ENCODE data around the gene MRGPRF. TPM values are rescaled to one million over a fixed set of nuclear protein-coding genes. Genes with fewer than 3 reads are reported as not detected.
"Not testable (repeated sequence)": the region's sequence is repeated elsewhere in the genome, so short reads cannot be mapped to it uniquely, and the experiment has no call there.

Gene MRGPRF
- total RNA-seq, 1 donor from 2014 or later: not detected

DNA sequence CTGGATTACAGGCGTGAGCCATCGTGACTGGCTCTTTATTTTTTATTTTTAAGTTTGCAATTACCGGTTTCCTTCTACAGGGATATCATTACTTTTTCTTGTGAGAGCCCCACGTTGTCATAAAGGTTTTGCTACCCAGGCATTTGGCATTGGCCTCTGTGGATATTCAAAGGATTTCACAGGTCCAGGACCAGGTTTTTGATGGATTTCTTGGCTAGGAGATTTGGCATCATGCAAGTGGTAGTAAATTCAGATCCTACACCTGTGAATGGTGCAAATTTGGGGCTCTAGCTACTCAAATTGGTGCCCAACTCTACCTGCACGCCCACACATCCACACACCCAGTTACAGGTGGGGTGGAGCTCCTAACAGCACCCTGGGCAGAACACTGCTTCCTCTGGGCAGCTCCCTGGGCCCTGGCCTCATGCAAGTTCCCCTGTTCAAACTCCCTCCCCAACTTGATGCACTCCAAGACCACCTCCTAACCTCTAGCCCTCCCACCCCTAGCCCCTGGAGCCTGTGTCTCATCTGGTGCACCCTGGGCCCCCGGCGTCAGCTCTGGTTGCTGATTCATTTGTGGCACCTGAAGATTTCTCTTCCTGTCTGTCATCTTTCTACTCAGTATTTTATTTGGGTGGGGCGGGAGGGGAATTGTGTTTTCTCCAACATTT, 23.0 kb downstream of the MRGPRF start:
- DNase-seq (ENCODE audit: low read depth, low spot score): no peak

DNA sequence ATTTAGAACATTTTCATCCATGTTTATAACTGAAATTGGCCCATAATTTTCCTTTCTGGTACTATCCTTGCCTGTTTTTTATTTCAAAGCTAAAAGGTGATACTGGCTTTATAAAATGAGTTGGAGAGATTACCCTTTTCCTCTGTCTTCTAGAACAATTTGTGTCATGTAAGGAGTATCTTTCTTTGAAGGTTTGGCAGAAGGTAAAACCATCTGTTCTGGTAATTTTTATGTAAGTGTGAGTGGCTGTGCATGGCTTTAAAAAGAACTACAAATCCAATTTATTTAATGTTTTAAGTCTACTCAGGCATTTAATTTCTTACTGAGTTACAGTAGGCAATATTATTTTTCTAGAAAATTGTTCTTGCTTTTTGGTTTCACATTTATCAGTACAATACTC, 24.6 kb downstream of the MRGPRF start:
- DNase-seq (ENCODE audit: low read depth, low spot score): no peak

DNA sequence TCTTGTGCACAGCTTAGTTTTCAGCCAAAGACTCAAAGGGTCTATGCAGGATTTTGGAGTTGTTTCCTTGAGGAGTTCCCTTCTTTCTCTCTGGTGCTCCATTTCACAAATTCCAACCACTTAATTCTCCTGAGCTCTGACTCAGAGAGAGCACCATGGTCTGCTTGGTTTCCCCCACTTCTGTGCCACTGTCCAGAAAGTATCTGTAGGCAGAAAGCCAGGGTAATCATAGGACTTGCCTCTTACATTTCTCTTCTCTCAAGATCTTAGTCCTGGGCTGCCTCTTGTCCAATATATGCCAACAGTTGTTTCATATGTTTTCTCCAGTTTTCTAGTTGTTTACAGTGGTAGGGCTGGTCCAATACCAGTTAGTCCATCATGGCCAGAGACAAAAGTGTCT, 25.8 kb downstream of the MRGPRF start:
- DNase-seq (ENCODE audit: low read depth, low spot score): no peak

DNA sequence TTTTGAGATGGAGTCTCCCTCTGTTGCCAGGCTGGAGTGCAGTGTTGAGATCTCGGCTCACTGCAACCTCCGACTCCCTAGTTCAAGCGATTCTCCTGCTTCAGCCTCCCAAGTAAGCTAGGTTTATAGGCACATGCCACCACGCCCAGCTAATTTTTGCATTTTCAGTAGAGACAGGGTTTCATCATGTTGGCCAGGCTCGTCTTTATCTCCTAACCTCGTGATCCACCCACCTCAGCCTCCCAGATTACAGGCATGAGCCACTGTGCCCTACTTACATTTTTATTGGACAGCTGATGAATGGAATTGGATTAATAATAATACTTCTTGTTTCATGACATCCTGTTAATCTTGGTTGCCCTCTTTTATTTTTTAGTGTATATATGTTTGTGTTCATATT, 29.2 kb downstream of the MRGPRF start:
- no peak for DNase-seq (ENCODE audit: low read depth, low spot score)

DNA sequence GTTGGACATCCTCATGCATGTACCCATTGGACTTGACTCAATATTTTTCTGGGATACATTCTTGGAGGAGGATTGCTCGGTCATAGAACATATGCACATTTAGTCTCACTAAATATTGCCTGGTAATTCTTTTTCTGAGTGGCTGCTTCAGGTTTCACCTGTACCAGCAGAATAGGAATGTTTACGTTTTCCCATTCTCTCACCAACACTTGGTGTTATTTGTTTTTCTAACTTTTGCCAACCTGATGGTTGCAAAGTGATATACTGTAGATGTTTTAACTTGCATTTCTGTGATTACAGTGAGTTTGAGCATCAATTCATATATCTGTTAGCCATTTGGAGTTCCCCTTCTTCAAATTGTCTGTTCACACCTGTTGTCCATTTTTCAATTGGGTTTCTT, 30.9 kb downstream of the MRGPRF start:
- no peak for DNase-seq (ENCODE audit: low read depth, low spot score)

DNA sequence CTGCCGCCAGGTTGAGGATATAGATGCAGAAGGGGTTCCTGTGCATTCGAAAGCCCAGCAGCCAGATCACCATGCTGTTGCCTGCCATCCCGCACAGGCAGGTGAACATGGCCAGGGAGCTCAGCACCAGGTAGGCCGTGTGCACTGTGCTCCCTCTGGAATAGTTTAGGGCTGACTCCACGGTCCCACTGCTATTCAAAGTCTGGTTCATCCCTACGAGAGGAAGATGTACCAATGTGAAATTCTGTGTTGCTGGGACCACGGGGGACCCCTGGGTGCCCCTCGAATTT, 32.3 kb downstream of the MRGPRF start, which contains the start of gene MRGPRD:
MRGPRD (minus strand) TSS at position 211 of the 290 bp plus-strand sequence; CDS start at position 211, 0 bp downstream.
- no peak for DNase-seq (ENCODE audit: low read depth, low spot score)

DNA sequence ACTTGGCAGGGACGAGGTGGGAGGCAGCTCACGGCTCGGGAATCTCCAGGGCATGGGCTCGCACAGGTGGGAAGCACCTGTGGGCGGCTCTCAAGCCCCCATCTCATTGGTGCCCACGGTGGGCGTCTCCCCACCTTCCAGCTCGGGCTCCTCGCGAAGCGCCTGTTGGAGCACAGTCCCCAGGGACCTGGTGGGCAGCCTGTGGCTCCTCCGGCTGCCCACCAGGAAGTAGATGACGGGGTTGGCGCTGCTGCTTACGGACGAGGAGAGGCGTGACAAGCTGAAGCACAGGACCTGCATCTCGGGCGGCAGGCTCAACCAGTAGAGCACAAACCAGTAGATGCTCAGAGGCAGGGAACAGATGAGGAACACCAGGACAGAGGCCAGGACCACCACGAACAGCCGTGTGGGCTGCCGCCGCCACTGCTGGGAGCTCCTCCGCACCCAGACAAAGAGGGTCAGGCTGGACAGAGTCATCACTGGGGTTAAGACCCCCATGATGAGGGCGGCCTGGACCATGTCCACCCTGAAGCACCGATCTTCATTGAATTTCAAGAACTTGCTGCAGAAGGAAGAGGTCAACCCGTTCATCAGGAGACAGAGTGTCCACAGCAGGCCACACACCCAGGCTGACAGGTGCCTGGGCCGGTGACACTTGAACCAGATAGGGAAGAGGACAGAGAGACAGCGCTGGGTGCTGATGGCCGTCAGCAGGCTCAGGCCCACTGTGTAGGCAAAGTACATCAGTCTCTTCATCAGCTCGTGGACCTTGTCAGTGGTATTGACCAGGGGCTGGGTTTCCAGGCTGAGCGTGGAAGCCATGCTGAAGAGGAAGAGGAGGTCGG, 32.9 kb downstream of the MRGPRF start:
- DNase-seq (ENCODE audit: low read depth, low spot score): no peak

DNA sequence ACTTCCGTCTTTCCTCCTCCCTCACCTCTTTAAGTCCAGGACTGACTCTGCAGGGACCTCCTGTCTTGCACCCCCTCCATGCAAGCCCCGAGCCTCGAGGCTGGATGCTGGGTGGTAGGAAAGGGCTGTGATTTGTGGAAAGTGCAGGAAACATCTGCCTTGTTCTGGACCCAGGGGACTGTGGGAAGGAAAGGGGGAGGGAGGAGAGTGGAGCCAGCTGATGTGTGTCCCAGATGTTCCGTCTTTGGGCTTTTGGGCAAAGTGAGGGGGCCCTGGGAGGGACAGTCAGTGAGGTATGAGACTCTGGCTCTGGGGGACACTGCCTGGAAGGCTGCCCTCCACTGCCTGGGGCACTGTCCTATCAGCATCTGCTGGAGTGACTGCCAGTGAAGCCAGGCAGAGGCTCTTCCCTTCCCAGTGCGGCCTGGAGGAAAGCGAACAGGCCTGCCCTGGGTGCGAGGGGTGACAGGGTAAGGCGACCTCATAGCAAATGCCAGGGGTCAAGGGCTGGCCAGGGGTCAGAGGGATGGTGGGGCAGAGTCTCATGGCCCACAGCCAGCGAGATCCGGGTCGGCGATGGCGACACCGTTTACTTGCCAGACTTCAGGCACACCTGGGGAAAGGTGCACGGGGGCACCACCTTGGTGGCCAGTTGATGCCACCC, 34.0 kb downstream of the MRGPRF start:
- no peak for DNase-seq (ENCODE audit: low read depth, low spot score)

DNA sequence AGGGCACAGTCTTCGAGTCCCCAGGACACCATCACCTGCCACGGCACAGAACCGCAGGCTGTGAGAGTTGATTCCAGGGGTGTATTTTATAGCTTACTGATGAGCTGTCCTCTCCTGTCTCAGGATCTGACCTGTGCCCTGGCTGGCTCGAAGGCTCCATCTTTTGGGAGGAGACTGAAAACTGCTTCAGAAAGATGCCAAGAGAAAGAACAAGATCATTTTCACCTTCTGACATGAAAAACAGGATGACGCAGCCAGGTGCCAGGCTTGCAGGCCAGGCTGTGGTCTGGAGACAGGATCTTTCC, 34.5 kb downstream of the MRGPRF start:
- no peak for DNase-seq (ENCODE audit: low read depth, low spot score)

DNA sequence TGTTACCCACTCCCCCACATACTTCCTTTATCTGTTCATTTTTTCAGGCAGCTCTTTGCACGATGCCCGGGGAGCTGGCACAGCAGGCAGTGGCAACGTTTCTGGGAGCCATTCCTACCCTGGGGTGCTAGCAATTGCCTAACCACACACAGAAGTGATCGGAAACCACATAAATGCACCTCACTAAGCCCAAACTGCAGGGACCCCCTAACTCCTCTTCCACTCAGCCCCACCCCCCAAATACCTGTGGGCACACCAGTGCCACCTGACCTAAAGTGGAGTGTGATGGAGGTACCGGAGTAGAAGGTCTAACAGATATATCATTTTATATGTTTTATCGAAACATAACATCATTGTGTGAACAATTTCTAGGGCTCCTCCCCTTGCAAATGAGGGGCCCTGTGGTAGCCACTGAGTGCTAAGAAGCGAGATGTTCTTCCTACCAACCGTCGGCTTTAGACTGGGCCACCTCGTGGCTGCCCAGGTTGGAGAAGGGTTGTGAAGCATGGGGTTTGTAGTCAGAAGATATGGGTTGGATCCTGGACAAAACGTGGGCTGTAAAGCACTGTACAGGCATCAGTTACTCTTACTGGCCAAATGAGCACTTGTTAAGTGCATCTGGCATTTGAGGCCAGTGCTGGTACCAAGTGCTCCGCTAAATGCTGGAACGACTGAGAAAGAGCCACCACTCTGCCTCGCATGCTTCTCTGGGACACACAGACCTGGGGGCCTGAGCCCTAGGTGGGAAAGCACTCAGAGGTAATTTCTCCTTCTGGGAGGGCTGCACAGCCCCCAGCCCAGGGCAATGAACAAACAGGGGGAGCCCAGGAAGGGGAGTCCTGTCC, 35.0 kb downstream of the MRGPRF start:
- DNase-seq (ENCODE audit: low read depth, low spot score): no peak

DNA sequence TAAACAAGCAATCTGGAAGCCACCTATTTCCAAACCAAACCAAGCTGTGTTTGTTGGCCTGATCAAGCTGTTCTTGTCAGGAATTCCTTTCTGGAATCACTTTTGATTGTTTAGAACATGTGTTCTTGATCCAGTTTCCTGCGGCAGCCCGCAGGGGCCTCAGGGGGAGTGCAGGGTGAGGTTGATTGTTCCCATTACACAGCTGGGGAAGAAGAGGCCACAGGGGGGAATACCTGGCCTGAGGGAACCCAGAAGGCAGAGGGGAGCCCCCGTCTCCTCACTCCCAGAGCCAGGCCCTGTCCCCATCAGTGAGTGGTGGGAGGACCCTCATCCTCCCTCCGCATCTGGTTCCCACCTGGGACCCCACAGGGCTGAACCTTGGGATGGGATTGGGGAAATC, 36.5 kb downstream of the MRGPRF start:
- no peak for DNase-seq (ENCODE audit: low read depth, low spot score)

DNA sequence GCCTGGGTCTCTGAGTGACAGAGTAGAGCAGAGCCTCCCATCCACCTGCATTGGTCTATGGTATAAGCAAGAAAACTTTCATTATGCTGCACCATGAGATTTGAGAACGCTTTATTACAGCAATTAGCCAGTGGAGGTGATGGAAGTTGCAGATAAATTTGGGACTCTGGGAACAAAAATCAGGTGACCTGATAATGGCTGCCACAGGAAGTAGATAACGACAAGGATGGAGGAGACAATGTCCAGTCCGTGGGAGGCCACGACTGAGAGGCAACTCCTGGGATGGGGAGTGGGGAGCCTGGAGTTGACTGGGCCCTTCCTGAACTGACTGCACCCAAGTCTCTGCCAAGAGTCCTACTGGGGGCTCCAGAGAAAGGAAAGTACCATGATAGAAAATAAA, 37.0 kb downstream of the MRGPRF start:
- no peak for DNase-seq (ENCODE audit: low read depth, low spot score)

DNA sequence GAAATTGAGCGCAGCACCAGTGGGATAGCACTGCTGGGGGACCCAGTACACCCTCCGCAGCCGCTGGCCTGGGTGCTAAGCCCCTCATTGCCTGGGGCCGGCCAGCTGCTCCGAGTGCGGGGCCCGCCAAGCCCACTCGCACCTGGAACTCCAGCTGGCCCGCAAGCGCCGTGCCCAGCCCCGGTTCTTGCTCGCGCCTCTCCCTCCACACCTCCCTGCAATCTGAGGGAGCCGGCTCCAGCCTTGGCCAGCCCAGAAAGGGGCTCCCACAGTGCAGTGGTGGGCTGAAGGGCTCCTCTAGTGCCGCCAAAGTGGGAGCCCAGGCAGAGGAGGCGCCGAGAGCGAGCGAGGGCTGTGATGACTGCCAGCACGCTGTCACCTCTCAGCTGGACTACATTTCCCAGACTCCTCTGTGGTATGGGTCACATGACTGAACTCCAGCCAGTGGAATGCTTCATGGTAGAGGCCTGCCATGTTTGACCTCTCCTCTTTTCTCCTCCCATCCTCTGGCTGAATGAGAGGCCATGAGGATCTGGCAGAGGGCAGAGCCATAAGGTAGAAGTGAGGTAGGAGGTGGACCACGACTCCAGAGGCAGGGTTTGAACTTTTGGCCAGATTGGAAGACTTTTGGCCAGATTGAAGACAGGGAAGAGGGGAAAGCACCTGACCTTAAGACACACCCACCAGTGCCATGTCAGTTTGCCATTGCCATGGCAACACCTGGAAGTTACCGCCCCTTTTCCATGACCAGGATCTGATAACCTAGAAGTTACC, 38.4 kb downstream of the MRGPRF start:
- DNase-seq (ENCODE audit: low read depth, low spot score): no peak

DNA sequence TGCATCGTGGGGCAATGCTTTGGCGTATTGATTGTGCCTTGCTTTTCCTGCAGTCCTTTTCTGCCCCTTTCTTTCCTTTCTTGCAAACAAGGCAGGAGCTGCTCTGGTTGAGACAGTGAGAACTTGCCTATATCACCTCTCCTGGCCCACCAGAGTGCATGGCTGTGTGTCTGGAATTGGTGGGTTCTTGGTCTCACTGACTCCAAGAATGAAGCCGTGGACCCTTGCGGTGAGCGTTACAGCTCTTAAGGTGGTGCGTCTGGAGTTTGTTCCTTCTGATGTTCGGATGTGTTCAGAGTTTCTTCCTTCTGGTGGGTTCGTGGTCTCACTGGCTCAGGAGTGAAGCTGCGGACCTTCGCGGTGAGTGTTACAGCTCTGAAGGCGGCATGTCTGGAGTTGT, 39.3 kb downstream of the MRGPRF start:
- not testable (repeated sequence) for DNase-seq (ENCODE audit: low read depth, low spot score)

DNA sequence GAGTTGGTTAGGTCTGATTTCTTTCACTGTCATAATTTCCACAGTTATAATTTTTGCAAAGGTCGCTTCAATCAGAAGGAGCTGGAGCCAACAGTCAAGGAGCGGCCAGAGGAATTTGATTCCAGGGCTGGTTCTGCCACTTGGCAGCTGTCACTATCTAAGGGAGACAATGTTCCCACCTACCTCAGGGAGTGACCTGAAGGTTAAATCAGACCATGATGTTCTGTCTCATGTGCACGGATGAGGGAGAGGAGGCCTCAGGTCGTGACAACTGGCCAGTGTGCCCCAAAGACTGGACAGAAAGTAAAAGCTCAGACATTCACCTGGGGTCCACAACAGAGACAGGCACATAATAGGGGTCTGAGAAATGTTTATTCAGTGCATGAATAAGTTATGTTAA, 39.8 kb downstream of the MRGPRF start:
- DNase-seq (ENCODE audit: low read depth, low spot score): no peak

DNA sequence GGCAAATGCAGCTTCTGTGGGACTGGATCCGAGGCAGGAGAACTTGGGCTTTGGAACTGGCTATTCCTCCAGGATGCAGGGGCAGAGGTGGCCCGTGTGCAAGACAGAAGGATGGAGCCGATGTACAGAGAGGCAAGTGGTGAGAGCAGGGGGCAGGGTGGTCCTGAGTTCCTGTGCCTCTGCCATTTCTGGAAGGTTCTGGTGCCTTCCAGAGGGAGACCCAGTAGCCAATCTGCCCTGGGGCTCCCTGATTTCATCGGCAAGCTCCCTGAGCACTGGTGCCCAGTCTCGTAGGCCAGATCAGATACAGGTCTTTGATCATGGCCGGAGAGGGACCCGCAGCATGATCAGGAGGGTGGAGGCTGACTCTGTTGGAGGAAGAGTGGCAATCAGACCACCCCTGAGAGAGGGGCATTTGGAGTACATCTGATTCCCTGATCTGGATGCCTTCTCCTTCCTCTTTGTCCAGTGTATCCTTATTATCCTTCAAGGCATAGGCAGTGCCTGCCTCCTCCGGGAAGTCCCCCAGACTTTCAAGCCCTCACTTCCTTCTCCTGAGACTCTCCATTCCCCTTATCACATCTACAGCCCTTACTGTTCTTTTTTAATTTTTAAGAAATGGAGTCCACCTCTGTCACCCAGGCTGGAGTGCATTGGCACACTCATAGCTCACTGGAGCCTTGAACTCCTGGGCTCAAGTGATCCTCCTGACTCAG, 42.0 kb downstream of the MRGPRF start:
- no peak for DNase-seq (ENCODE audit: low read depth, low spot score)

DNA sequence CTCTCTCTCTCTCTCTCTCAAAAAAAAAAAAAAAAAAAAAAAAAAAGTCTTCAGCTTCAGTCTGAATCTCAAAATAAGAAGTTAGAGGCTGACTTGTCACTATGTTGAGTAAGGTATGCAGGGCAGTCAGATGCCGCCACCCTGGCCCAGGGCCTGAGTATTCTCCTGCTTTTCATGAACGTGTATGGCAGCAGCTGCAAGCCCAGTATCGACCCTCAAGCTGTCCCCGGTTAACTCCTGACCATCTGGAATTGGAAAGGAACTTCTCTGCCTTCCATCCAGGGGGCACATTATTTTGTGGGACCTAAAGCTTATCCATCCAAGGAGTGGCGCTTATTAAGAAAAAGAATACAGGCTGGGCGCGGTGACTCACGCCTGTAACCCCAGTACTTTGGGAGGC, 43.7 kb downstream of the MRGPRF start:
- DNase-seq (ENCODE audit: low read depth, low spot score): no peak

DNA sequence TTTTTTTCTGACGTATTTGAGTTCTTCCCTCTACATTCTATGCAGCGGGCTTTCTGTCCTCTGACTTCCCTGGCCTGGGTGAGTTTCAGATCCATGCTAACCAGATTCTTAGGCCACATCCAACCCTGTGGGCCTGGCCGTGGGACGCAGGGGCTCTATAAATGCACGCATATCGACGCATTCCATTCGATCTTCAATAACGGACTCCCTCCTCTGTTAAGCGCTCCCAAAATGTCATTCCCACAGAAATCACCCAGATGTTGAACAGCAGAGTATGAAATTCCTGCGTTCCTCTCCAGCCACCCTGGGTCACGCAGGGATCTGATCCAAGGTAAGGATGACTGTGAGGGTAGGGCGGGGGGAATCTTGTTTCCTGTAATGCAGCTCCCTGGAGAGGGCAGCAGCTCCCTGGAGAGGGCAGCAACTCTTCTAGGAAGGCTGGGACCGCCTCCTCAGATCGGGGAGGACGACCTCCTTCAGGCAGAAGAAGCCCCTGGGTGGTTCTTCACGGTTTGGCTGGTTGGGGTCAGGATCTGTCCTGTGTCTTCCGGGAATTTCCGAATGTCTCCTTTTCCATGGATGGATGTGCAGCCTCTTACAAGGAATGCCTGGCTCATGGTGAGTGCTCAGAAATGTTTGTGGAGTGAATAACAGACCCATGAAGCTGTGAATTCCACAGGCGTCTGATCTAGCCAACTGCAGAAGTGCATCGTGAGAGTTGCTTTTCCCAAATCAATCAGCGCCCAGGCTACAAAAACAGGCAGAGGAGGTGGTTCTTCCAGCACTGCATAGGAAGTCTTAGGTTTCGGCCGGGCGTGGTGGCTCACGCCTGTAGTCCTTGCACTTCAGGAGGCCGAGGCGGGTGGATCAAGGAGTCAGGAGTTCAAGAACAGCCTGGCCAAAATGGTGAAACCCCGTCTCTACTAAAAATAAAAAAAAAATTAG, 44.5 kb downstream of the MRGPRF start:
- no peak for DNase-seq (ENCODE audit: low read depth, low spot score)
